ENCODE measurements around the gene KLK2. TPM values are rescaled to one million over a fixed set of nuclear protein-coding genes. Genes with fewer than 3 reads are reported as not detected.

The KLK2 gene
- total RNA-seq, 1 donor from 2014 or later = not detected

GRCh38 chr19:50850738-50851137 is 22.5 kb upstream of the KLK2 start:
- no peak for DNase-seq (ENCODE audit: low read depth in 2 of 2)

- DNase-seq (ENCODE audit: low read depth in 2 of 2) = no peak
Observed at GRCh38 chr19:50851620-50852019, 21.6 kb upstream of the KLK2 start.

- no peak for DNase-seq (ENCODE audit: low read depth in 2 of 2)
Observed at GRCh38 chr19:50854636-50855410, 18.4 kb upstream of the KLK2 start, which contains the start of gene KLK3. Gene KLK3, plus strand, starts transcription at chr19:50854915. Its CDS starts 41 bp downstream, at chr19:50854956.

- DNase-seq (ENCODE audit: low read depth in 2 of 2) = no peak
Observed at GRCh38 chr19:50857366-50857765, 15.9 kb upstream of the KLK2 start.

- DNase-seq (ENCODE audit: low read depth in 2 of 2) = no peak
Observed at GRCh38 chr19:50858886-50859285, 14.4 kb upstream of the KLK2 start.

GRCh38 chr19:50859849-50860248 is 13.4 kb upstream of the KLK2 start:
- DNase-seq (ENCODE audit: low read depth in 2 of 2) = no peak

GRCh38 chr19:50861010-50861409 is 12.2 kb upstream of the KLK2 start:
- DNase-seq (ENCODE audit: low read depth in 2 of 2) = no peak

- DNase-seq (ENCODE audit: low read depth in 2 of 2) = no peak
Observed at GRCh38 chr19:50861496-50862286, 11.5 kb upstream of the KLK2 start.

GRCh38 chr19:50869479-50869878 is 3.8 kb upstream of the KLK2 start:
- no peak for DNase-seq (ENCODE audit: low read depth in 2 of 2)

- peak in 1 of 2 donors; percentile 23 for DNase-seq (ENCODE audit: low read depth in 2 of 2)
Observed at GRCh38 chr19:50870417-50871089, 2.7 kb upstream of the KLK2 start.

GRCh38 chr19:50874211-50874610 is 972 bp downstream of the KLK2 start:
- DNase-seq (ENCODE audit: low read depth in 2 of 2) = no peak

GRCh38 chr19:50875795-50876422 is 2.7 kb downstream of the KLK2 start:
- DNase-seq (ENCODE audit: low read depth in 2 of 2) = no peak

GRCh38 chr19:50876456-50876855 is 3.2 kb downstream of the KLK2 start:
- no peak for DNase-seq (ENCODE audit: low read depth in 2 of 2)

- DNase-seq (ENCODE audit: low read depth in 2 of 2) = no peak
Observed at GRCh38 chr19:50877338-50877737, 4.1 kb downstream of the KLK2 start.

- no peak for DNase-seq (ENCODE audit: low read depth in 2 of 2)
Observed at GRCh38 chr19:50878851-50879250, 5.6 kb downstream of the KLK2 start.

GRCh38 chr19:50880241-50880640 is 7.0 kb downstream of the KLK2 start:
- DNase-seq (ENCODE audit: low read depth in 2 of 2) = no peak

GRCh38 chr19:50882188-50882587 is 8.9 kb downstream of the KLK2 start:
- no peak for DNase-seq (ENCODE audit: low read depth in 2 of 2)

- no peak for DNase-seq (ENCODE audit: low read depth in 2 of 2)
Observed at GRCh38 chr19:50889638-50890037, 16.4 kb downstream of the KLK2 start.

GRCh38 chr19:50890422-50891252 is 17.4 kb downstream of the KLK2 start:
- no peak for DNase-seq (ENCODE audit: low read depth in 2 of 2)

- DNase-seq (ENCODE audit: low read depth in 2 of 2) = no peak
Observed at GRCh38 chr19:50891253-50891625, 18.0 kb downstream of the KLK2 start.
